HG02678 (cell line): Measurements from ENCODE around the gene SGIP1.

Experiments
- ATAC-seq: cut with Tn5 transposase; IDR thresholded peaks from one replicate; pipeline ENCODE4 v1.9.1; 2021; ENCODE audit warnings: mild to moderate bottlenecking, moderate library complexity; ENCODE audit not compliant: unreplicated experiment

Gene SGIP1

GRCh38 chr1:66676613-66677298, 142.8 kb downstream of the SGIP1 start:
- no peak for ATAC-seq

GRCh38 chr1:66678146-66678545, 144.2 kb downstream of the SGIP1 start:
- ATAC-seq, result no peak

- ATAC-seq, result no peak
Measured at GRCh38 chr1:66679140-66679539, 145.2 kb downstream of the SGIP1 start.

- no peak for ATAC-seq
Measured at GRCh38 chr1:66681686-66682085, 147.7 kb downstream of the SGIP1 start.

- ATAC-seq, result no peak
Measured at GRCh38 chr1:66682106-66682505, 148.2 kb downstream of the SGIP1 start.

- no peak for ATAC-seq
Measured at GRCh38 chr1:66684353-66684752, 150.4 kb downstream of the SGIP1 start.

GRCh38 chr1:66685265-66685664, 151.3 kb downstream of the SGIP1 start:
- no peak for ATAC-seq

- ATAC-seq, result no peak
Measured at GRCh38 chr1:66685670-66686069, 151.7 kb downstream of the SGIP1 start.

GRCh38 chr1:66686406-66686805, 152.5 kb downstream of the SGIP1 start:
- ATAC-seq, result no peak

GRCh38 chr1:66687358-66687757, 153.4 kb downstream of the SGIP1 start:
- no peak for ATAC-seq

- no peak for ATAC-seq
Measured at GRCh38 chr1:66690666-66691381, 156.9 kb downstream of the SGIP1 start.

- no peak for ATAC-seq
Measured at GRCh38 chr1:66692681-66693080, 158.7 kb downstream of the SGIP1 start.

GRCh38 chr1:66693856-66694255, 159.9 kb downstream of the SGIP1 start:
- no peak for ATAC-seq

- ATAC-seq, result no peak
Measured at GRCh38 chr1:66695116-66695515, 161.2 kb downstream of the SGIP1 start.

GRCh38 chr1:66696771-66697170, 162.8 kb downstream of the SGIP1 start:
- no peak for ATAC-seq

GRCh38 chr1:66699213-66699612, 165.3 kb downstream of the SGIP1 start:
- ATAC-seq, result no peak

GRCh38 chr1:66704177-66704875, 170.4 kb downstream of the SGIP1 start:
- ATAC-seq, result no peak

- no peak for ATAC-seq
Measured at GRCh38 chr1:66705110-66705509, 171.2 kb downstream of the SGIP1 start.

GRCh38 chr1:66711420-66711819, 177.5 kb downstream of the SGIP1 start:
- no peak for ATAC-seq

GRCh38 chr1:66712839-66713238, 178.9 kb downstream of the SGIP1 start:
- no peak for ATAC-seq

GRCh38 chr1:66723985-66724384, 190.0 kb downstream of the SGIP1 start:
- no peak for ATAC-seq
